Tibial artery (tissue), 4 donors: Measurements from ENCODE around the gene CNPY1.

Experiments
- DNase-seq, 2 donors: peaks; one replicate each; pipeline ENCODE4 v3.0.0-alpha.2; 2019
- H3K27ac ChIP-seq, 2 donors: fragments of 200-600 bp; sonication (generic) in 1 of 2; 1 replicate in 1 of 2; 2 replicates in 1 of 2; pipeline ENCODE4 v1.5.1; 2018 to 2019; ENCODE audit warnings: mild to moderate bottlenecking in 1 of 2
- H3K27me3 ChIP-seq, 2 donors: fragments of 200-600 bp; sonication (generic) in 1 of 2; one replicate each; pipeline versions ENCODE4 v1.5.1 to v1.6.0; 2016 to 2019
- H3K36me3 ChIP-seq, 3 donors: fragments of 200-600 bp; sonication (generic) in 2 of 3; one replicate each; pipeline ENCODE4 v1.5.1; 2016 to 2019; ENCODE audit warnings: mild to moderate bottlenecking in 2 of 3
- H3K4me1 ChIP-seq, 4 donors: fragments of 200-600 bp; sonication (generic) in 2 of 4; 1 replicate in 3 of 4; 2 replicates in 1 of 4; pipeline ENCODE4 v1.5.1; 2016 to 2019
- H3K4me3 ChIP-seq, 2 donors: fragments of 200-600 bp; sonication (generic) in 1 of 2; 1 replicate in 1 of 2; 2 replicates in 1 of 2; pipeline ENCODE4 v1.5.1; 2018 to 2019; ENCODE audit warnings: mild to moderate bottlenecking in 2 of 2
- H3K9me3 ChIP-seq, 3 donors: fragments of 200-600 bp; sonication (generic) in 1 of 3; one replicate each; pipeline ENCODE4 v1.5.1; 2016 to 2019
- CTCF ChIP-seq, 2 experiments: fragments of 200-600 bp in 1 of 2; fragments of 450-650 bp in 1 of 2; IDR thresholded peaks; one replicate each; pipeline ENCODE4 v1.5.1; 2017 to 2019; ENCODE audit warnings: antibody characterized with exemption in 2 of 2, mild to moderate bottlenecking in 1 of 2, moderate library complexity in 1 of 2
- intact Hi-C: fragments of 100-400 bp; cut with DNase I; formaldehyde crosslinking; loops from one replicate; pipeline ENCODE4 v1.15.0; 2023; ENCODE audit warnings: low total_unique reads

Gene CNPY1

GRCh38 chr7:155484483-155485399 lies 61.6 kb downstream of the CNPY1 start:
- H3K36me3 ChIP-seq = no peaks in the 10 kb centered on the region
- no peak overlapping the region for H3K27ac ChIP-seq
- peaks cover 0 to 54% of the 10 kb centered on the region in 2 donors for H3K27me3 ChIP-seq
- no peak for DNase-seq
- intact Hi-C loops = no loop called here
- no peak overlapping the region for H3K4me3 ChIP-seq
- H3K4me1 ChIP-seq = no peaks in the 10 kb centered on the region
- no peak for TF ChIP-seq CTCF (IDR thresholded peaks at IDR 0.05)
- H3K9me3 ChIP-seq = no peaks in the 10 kb centered on the region

- peaks cover 0 to 47% of the 10 kb centered on the region in 2 donors for H3K27me3 ChIP-seq
- no peak overlapping the region for H3K4me3 ChIP-seq
Measured at GRCh38 chr7:155483868-155484325, 62.5 kb downstream of the CNPY1 start.

GRCh38 chr7:155483245-155483644 lies 63.1 kb downstream of the CNPY1 start:
- Histone ChIP-seq H3K4me1 (no peaks in the 10 kb centered on the region), H3K9me3 (no peaks in the 10 kb centered on the region), H3K27me3 (peaks cover 0 to 48% of the 10 kb centered on the region in 2 donors), H3K27ac (no peak overlapping the region), H3K4me3 (no peak overlapping the region), H3K36me3 (no peaks in the 10 kb centered on the region)
- TF ChIP-seq CTCF (IDR thresholded peaks at IDR 0.05) = no peak
- no peak for DNase-seq
- intact Hi-C loops = no loop called here

More at GRCh38 chr7:155483868-155484325, 62.5 kb downstream of the CNPY1 start:
- H3K27ac ChIP-seq = no peak overlapping the region
- no peak for TF ChIP-seq CTCF (IDR thresholded peaks at IDR 0.05)
- DNase-seq = no peak
- intact Hi-C loops = no loop called here
- H3K4me1 ChIP-seq = no peaks in the 10 kb centered on the region
- no peaks in the 10 kb centered on the region for H3K36me3 ChIP-seq
- H3K9me3 ChIP-seq = no peaks in the 10 kb centered on the region

DNA sequence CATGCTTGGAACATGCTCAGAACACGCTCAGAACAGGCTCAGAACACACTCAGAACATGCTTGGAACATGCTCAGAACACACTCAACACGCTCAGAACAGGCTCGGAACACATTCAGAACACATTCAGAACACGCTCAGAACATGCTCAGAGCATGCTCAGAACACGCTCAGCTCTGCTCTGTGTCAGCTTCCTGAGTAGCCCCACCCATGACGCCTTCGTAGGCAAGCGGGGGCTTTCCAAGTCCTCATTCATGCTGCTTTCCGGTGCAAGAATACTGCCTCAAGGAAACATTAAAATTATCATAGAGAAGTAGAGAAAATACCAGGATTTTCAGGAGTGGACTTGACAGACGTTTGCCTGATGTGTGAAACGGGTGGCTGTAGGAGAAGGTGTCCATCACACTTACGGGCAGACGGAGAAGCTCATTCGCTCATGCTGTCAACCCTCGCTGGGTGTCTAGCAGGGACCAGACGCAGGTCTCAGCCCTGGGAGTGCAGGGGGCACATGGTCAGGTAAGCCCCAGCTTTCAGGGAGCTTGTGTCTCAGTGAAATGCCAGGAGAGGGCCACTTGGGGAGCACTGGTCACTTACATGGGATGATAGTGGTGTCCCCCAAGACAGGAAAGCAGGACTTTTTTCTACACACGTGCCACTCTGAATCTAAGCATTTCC lies 63.7 kb downstream of the CNPY1 start:
- Histone ChIP-seq H3K9me3 (no peaks in the 10 kb centered on the region), H3K27ac (no peak overlapping the region), H3K4me3 (no peak overlapping the region), H3K4me1 (no peaks in the 10 kb centered on the region), H3K27me3 (peaks cover 0 to 48% of the 10 kb centered on the region in 2 donors), H3K36me3 (no peaks in the 10 kb centered on the region)
- no peak for TF ChIP-seq CTCF (IDR thresholded peaks at IDR 0.05)
- DNase-seq = no peak
- intact Hi-C loops = no loop called here

- intact Hi-C loops = no loop called here
- TF ChIP-seq CTCF (IDR thresholded peaks at IDR 0.05) = no peak
Measured at GRCh38 chr7:155481764-155482163, 64.6 kb downstream of the CNPY1 start.

More at GRCh38 chr7:155481764-155482163, 64.6 kb downstream of the CNPY1 start:
- peaks cover 0 to 50% of the 10 kb centered on the region in 2 donors for H3K27me3 ChIP-seq
- no peak overlapping the region for H3K4me3 ChIP-seq
- H3K36me3 ChIP-seq = no peaks in the 10 kb centered on the region
- H3K4me1 ChIP-seq = no peaks in the 10 kb centered on the region
- no peak for DNase-seq
- no peak overlapping the region for H3K27ac ChIP-seq
- no peaks in the 10 kb centered on the region for H3K9me3 ChIP-seq
